Naive thymus-derived CD8-positive, alpha-beta T cell (primary cell): ENCODE measurements around the gene SLC17A8. TPM values are rescaled to one million over a fixed set of nuclear protein-coding genes. Genes with fewer than 3 reads are reported as not detected.

Source experiments
- ATAC-seq, 2 donors: fragments of 150-1000 bp; cut with Tn5 transposase in 1 of 2; sonication (Bioruptor Pico), chemical (Tn5 transposase) in 1 of 2; 1 replicate in 1 of 2; 2 replicates in 1 of 2; pipeline ENCODE4 v1.10.0; 2021; ENCODE audit warnings: mild to moderate bottlenecking in 2 of 2, moderate library complexity in 2 of 2
- POLR2A ChIA-PET: fragments of 350-600 bp; sonication (Branson Sonifier 250); formaldehyde crosslinking; loops from one replicate; lab custom pipeline; 2021; ENCODE audit warnings: antibody characterized with exemption; lab: Charles Lee
- DNase-seq, 10 donors: peaks; one replicate each; pipeline versions ENCODE4 v3.0.0 to v3.0.0-alpha.2; 2020 to 2022
- H3K27ac Mint-ChIP-seq, 10 donors: one replicate each; pipeline ENCODE4 v1.8.0; 2020 to 2022; ENCODE audit warnings: mild to moderate bottlenecking in 10 of 10, mixed read lengths in 10 of 10, moderate library complexity in 4 of 10, inconsistent platforms in 1 of 10
- H3K27me3 Mint-ChIP-seq, 5 donors: one replicate each; pipeline ENCODE4 v1.8.0; 2021 to 2022; ENCODE audit warnings: mixed read lengths in 5 of 5
- H3K36me3 Mint-ChIP-seq, 3 donors: one replicate each; pipeline ENCODE4 v1.8.0; 2020 to 2022; ENCODE audit warnings: mixed read lengths in 3 of 3, mild to moderate bottlenecking in 2 of 3, inconsistent platforms in 1 of 3
- H3K4me1 Mint-ChIP-seq, 4 donors: one replicate each; pipeline ENCODE4 v1.8.0; 2021 to 2022; ENCODE audit warnings: mixed read lengths in 4 of 4
- H3K4me3 Mint-ChIP-seq, 10 donors: one replicate each; pipeline ENCODE4 v1.8.0; 2020 to 2022; ENCODE audit warnings: mild to moderate bottlenecking in 10 of 10, mixed read lengths in 10 of 10, moderate library complexity in 6 of 10, inconsistent platforms in 1 of 10
- H3K9me3 Mint-ChIP-seq, 9 donors: one replicate each; pipeline ENCODE4 v1.8.0; 2020 to 2022; ENCODE audit warnings: mixed read lengths in 9 of 9, mild to moderate bottlenecking in 3 of 9, inconsistent platforms in 1 of 9, moderate library complexity in 1 of 9
- polyA plus RNA-seq, 3 donors: library from polyadenylated mRNA; unstranded; fragments of 300-500 nt; fragmentation: Illumina TruSeq; gene quantifications; one replicate each; pipeline ENCODE4 v1.2.3, GENCODE V29; 2021
- total RNA-seq, 8 experiments: library from RNA in 2 of 8; stranded (reverse) in 2 of 8; gene quantifications; one replicate each; pipeline ENCODE4 v1.2.3 and lab custom pipeline; 2021 to 2026

Gene SLC17A8
- total and polyA plus RNA-seq, 5 experiments from 2014 or later: not detected

- Mint-ChIP-seq H3K27me3 (peaks cover 5 to 31% (median 13%) of the 10 kb centered on the region in 5 donors), H3K4me1 (no peaks in the 10 kb centered on the region), H3K4me3 (no peak overlapping the region), H3K9me3 (no peaks in the 10 kb centered on the region), H3K36me3 (no peaks in the 10 kb centered on the region), H3K27ac (no peak overlapping the region)
- POLR2A ChIA-PET: no interaction called here
- no peak for DNase-seq
- no peak for ATAC-seq
Measured at GRCh38 chr12:100468126-100468525, 111.3 kb downstream of the SLC17A8 start.

Other genes starting within 250 kb of the SLC17A8 start
- gene BLTP3B, start 214.2 kb upstream of the SLC17A8 start, total RNA-seq: 10 to 100 TPM; 18.5 to 22.4 TPM
- 10 to 100 TPM in 2 of 3 donors, 1 to 10 TPM in 1; 9.7 to 14.8 (median 12.1) TPM for gene BLTP3B, start 214.2 kb upstream of the SLC17A8 start, polyA plus RNA-seq
- gene ACTR6, start 156.3 kb upstream of the SLC17A8 start, total RNA-seq: 10 to 100 TPM; 42.8 to 47.3 TPM
- 10 to 100 TPM; 37.4 to 46.7 (median 38.5) TPM for gene ACTR6, start 156.3 kb upstream of the SLC17A8 start, polyA plus RNA-seq
- under 1 TPM; 0.38 to 0.81 TPM for gene DEPDC4, start 90.0 kb upstream of the SLC17A8 start, total RNA-seq
- gene DEPDC4, start 90.0 kb upstream of the SLC17A8 start, polyA plus RNA-seq: 1 to 10 TPM; 1.0 to 1.6 (median 1.0) TPM
- 10 to 100 TPM; 46.5 to 52.3 TPM for gene SCYL2, start 89.9 kb upstream of the SLC17A8 start, total RNA-seq
- 10 to 100 TPM; 15.9 to 18.6 (median 17.9) TPM for gene SCYL2, start 89.9 kb upstream of the SLC17A8 start, polyA plus RNA-seq
- not detected for gene NR1H4, start 116.8 kb downstream of the SLC17A8 start, total RNA-seq
- gene NR1H4, start 116.8 kb downstream of the SLC17A8 start, polyA plus RNA-seq: not detected
- gene GAS2L3, start 216.6 kb downstream of the SLC17A8 start, total RNA-seq: not detected
- not detected for gene GAS2L3, start 216.6 kb downstream of the SLC17A8 start, polyA plus RNA-seq